ENCODE data around the gene STPG1. TPM values are rescaled to one million over a fixed set of nuclear protein-coding genes. Genes with fewer than 3 reads are reported as not detected.

The STPG1 gene
- total RNA-seq, 1 experiment from 2014 or later: 9.1 TPM

DNA sequence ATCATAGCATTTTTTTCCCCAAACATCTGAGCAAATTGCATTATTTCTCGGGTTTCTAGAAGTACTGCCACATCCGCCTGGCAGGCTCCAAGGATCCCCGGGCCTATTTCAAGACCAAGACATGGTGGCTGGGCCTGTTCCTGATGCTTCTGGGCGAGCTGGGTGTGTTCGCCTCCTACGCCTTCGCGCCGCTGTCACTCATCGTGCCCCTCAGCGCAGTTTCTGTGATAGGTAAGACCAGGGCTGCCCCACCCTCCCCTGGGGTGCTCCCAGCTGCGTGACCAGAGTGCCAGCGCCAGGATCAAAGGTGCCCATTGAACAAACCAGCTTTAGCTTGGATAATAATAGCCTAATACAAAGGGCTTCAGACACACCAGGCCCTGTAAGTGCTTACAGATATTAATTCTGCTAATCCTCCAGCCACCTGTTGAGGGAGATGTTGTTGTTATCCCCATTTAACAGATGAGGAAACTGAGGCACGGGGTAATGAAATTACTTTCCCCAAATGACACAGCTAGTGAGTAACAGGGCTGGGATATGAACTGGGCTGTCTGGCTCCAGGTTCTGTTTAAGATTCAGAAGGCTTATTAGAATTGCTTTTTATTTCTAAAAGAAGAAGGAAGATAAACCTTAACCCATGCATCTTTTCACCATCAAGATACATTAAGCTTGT, 28.6 kb upstream of the STPG1 start:
- TF ChIP-seq, protein P1, sequence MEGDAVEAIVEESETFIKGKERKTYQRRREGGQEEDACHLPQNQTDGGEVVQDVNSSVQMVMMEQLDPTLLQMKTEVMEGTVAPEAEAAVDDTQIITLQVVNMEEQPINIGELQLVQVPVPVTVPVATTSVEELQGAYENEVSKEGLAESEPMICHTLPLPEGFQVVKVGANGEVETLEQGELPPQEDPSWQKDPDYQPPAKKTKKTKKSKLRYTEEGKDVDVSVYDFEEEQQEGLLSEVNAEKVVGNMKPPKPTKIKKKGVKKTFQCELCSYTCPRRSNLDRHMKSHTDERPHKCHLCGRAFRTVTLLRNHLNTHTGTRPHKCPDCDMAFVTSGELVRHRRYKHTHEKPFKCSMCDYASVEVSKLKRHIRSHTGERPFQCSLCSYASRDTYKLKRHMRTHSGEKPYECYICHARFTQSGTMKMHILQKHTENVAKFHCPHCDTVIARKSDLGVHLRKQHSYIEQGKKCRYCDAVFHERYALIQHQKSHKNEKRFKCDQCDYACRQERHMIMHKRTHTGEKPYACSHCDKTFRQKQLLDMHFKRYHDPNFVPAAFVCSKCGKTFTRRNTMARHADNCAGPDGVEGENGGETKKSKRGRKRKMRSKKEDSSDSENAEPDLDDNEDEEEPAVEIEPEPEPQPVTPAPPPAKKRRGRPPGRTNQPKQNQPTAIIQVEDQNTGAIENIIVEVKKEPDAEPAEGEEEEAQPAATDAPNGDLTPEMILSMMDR (IDR thresholded peaks at IDR 0.05; ENCODE audit: unreplicated experiment): no peak
- no TSS peak for BruUV-seq (replicated peaks)
- no peak for DNase-seq
- no peak overlapping the region for H3K4me3 Mint-ChIP-seq (ENCODE audit: low read depth, unreplicated experiment)
- intact Hi-C loops (cut with micrococcal nuclease; ENCODE audit: unreplicated experiment): no loop called here
- H3K27ac Mint-ChIP-seq (ENCODE audit: unreplicated experiment): no peak overlapping the region
- no peaks in the 10 kb centered on the region for H3K36me3 Mint-ChIP-seq (ENCODE audit: insufficient read depth, unreplicated experiment)
- CTCF ChIA-PET: interaction anchor here (0.5 kb wide), 1 partner anchor 37 kb away, joined by 4 read pairs; no protein-coding TSS in a partner anchor
- no peaks in the 10 kb centered on the region for H3K4me1 Mint-ChIP-seq (ENCODE audit: low read depth, unreplicated experiment)
- H3K9me3 Mint-ChIP-seq (ENCODE audit: low read depth, unreplicated experiment): no peaks in the 10 kb centered on the region
- H3K27me3 Mint-ChIP-seq (ENCODE audit: unreplicated experiment): no peaks in the 10 kb centered on the region

DNA sequence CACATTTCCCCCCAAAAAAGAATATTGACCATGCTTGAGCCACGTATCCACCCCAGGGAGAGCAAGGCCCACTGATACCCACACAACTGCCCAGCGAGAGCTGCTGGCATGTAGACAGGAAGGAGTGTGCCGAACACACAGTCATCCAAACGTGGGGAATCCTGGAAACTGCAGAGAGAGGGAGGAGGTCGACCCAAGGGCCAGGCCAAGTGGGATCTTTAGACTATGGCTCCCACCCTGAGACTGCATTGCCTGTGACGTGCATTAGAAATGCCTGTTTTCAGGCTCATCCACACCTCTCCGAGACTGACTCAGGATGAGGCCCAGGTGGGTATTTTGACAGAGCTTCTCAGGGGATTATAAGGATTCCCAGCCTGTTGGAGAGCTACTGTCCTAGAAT, 27.9 kb upstream of the STPG1 start:
- intact Hi-C loops (cut with micrococcal nuclease; ENCODE audit: unreplicated experiment): no loop called here
- Mint-ChIP-seq H3K27ac (ENCODE audit: unreplicated experiment) (no peak overlapping the region), H3K4me3 (ENCODE audit: low read depth, unreplicated experiment) (no peak overlapping the region), H3K4me1 (ENCODE audit: low read depth, unreplicated experiment) (no peaks in the 10 kb centered on the region), H3K36me3 (ENCODE audit: insufficient read depth, unreplicated experiment) (no peaks in the 10 kb centered on the region), H3K27me3 (ENCODE audit: unreplicated experiment) (no peaks in the 10 kb centered on the region), H3K9me3 (ENCODE audit: low read depth, unreplicated experiment) (no peaks in the 10 kb centered on the region)
- DNase-seq: no peak
- CTCF ChIA-PET: interaction anchor here (0.5 kb wide), 1 partner anchor 38 kb away, joined by 4 read pairs; no protein-coding TSS in a partner anchor
- TF ChIP-seq, protein P1 (IDR thresholded peaks at IDR 0.05; ENCODE audit: unreplicated experiment): no peak
- no TSS peak for BruUV-seq (replicated peaks)

DNA sequence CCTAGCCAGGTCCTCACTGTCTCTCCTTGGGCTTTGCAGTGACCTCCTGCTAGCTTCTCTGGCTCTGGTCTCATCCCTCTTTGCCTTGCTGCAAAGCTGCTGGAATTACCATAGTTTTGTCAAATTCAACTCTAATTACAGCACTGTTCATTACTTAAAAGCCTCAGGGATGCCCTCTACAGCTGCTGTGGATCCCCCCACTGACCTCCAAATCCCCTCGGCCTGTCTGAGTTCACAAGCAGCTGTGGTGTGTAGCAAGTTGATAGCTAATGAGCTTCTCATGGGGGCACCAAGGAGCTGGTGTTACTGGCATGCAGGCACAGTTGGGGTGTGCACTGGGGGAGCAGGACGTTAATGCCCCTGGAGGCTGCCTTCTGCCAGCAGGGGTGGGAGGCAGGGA, 26.9 kb upstream of the STPG1 start:
- no peaks in the 10 kb centered on the region for H3K4me1 Mint-ChIP-seq (ENCODE audit: low read depth, unreplicated experiment)
- H3K27me3 Mint-ChIP-seq (ENCODE audit: unreplicated experiment): no peaks in the 10 kb centered on the region
- H3K36me3 Mint-ChIP-seq (ENCODE audit: insufficient read depth, unreplicated experiment): no peaks in the 10 kb centered on the region
- CTCF ChIA-PET: no interaction called here
- intact Hi-C loops (cut with micrococcal nuclease; ENCODE audit: unreplicated experiment): no loop called here
- DNase-seq: no peak
- no peaks in the 10 kb centered on the region for H3K9me3 Mint-ChIP-seq (ENCODE audit: low read depth, unreplicated experiment)
- BruUV-seq (replicated peaks): no TSS peak
- TF ChIP-seq, protein P1 (IDR thresholded peaks at IDR 0.05; ENCODE audit: unreplicated experiment): no peak
- H3K27ac Mint-ChIP-seq (ENCODE audit: unreplicated experiment): no peak overlapping the region
- H3K4me3 Mint-ChIP-seq (ENCODE audit: low read depth, unreplicated experiment): no peak overlapping the region

DNA sequence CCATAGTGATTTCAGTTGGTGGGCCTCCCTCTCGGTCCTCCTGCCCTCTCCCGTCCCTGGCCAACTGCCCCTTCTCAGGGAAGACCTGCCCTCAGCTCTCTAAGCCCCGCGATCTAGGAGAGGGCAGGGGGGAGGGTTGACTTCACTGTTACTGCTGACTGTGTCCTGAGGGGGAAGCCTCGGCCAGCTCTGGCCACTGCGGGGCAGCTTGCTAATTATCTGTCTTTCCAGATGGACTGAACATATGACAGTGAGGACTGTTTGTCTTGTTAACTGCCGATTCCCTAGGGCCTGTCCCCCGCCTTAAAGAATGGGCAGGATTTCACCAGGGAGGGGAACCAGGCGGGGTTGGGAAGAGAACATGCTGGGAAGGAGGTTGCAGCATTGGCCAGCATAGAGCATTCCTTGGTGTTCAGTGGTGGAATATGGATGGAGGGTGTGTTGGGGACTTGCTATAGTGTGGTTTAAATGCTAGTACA, 24.9 kb upstream of the STPG1 start:
- no TSS peak for BruUV-seq (replicated peaks)
- no peaks in the 10 kb centered on the region for H3K27me3 Mint-ChIP-seq (ENCODE audit: unreplicated experiment)
- no peak overlapping the region for H3K27ac Mint-ChIP-seq (ENCODE audit: unreplicated experiment)
- H3K36me3 Mint-ChIP-seq (ENCODE audit: insufficient read depth, unreplicated experiment): no peaks in the 10 kb centered on the region
- CTCF ChIA-PET: no interaction called here
- intact Hi-C loops (cut with micrococcal nuclease; ENCODE audit: unreplicated experiment): no loop called here
- no peaks in the 10 kb centered on the region for H3K9me3 Mint-ChIP-seq (ENCODE audit: low read depth, unreplicated experiment)
- H3K4me3 Mint-ChIP-seq (ENCODE audit: low read depth, unreplicated experiment): no peak overlapping the region
- no peaks in the 10 kb centered on the region for H3K4me1 Mint-ChIP-seq (ENCODE audit: low read depth, unreplicated experiment)
- DNase-seq: no peak
- TF ChIP-seq, protein P1 (IDR thresholded peaks at IDR 0.05; ENCODE audit: unreplicated experiment): no peak

All from Calu3 (cell line).